Prostate gland (tissue), 2 donors: Measurements from ENCODE around the gene ELAVL1.
A peak's percentile ranks its signal among the peaks of the same experiment; 100 is the strongest.

Source experiments
- POLR2A ChIP-seq: fragments of 450-650 bp; IDR thresholded peaks from one replicate; pipeline ENCODE4 v1.6.1; 2016; ENCODE audit warnings: antibody characterized with exemption, mild to moderate bottlenecking
- POLR2AphosphoS5 ChIP-seq: sonication (generic); formaldehyde crosslinking; IDR thresholded peaks from one replicate; pipeline ENCODE4 v1.6.1; 2017; ENCODE audit warnings: antibody characterized with exemption
- TF ChIP-seq, protein P1 (sequence below), 4 experiments: fragments of 200-600 bp in 2 of 4; fragments of 450-650 bp in 2 of 4; sonication (generic) in 2 of 4; IDR thresholded peaks; 1 replicate in 3 of 4; 2 replicates in 1 of 4; pipeline ENCODE4 v1.5.1; 2016 to 2019; ENCODE audit warnings: antibody characterized with exemption in 4 of 4, mild to moderate bottlenecking in 2 of 4, moderate library complexity in 2 of 4

DNA sequence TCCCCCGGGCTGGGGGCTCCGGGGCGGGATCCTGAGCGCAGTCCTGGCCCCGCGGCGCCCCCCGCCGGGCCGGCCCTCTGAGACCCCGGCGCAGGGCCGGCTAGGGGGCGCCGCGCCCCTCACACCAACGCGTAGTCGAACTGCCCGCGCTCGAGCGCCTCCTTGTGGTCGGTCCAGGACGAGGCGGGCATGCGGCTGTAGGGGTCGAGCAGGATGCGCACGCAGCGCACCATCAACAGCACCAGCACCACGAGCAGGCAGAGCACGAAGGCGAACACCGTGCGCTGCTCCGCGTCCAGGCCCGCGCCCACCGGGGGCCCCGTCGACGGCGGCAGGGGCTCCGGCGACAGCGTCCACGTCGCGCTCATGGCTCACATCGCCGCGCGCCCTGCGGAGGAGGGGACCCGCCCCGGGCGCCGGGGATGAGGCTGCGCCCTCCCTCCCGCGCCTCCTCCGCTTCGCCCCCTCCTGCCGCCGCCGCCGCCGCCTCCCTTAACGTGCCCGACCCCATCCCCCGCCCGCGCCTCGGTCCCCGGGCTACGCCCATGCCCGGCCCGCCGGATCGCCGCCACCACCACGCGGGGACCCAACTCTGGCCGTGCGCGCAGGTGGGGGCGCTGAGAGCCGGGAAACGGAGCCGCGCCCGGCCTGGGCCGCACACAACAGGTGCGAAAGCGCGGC is 80.1 kb downstream of the ELAVL1 start:
- TF ChIP-seq, protein P1, sequence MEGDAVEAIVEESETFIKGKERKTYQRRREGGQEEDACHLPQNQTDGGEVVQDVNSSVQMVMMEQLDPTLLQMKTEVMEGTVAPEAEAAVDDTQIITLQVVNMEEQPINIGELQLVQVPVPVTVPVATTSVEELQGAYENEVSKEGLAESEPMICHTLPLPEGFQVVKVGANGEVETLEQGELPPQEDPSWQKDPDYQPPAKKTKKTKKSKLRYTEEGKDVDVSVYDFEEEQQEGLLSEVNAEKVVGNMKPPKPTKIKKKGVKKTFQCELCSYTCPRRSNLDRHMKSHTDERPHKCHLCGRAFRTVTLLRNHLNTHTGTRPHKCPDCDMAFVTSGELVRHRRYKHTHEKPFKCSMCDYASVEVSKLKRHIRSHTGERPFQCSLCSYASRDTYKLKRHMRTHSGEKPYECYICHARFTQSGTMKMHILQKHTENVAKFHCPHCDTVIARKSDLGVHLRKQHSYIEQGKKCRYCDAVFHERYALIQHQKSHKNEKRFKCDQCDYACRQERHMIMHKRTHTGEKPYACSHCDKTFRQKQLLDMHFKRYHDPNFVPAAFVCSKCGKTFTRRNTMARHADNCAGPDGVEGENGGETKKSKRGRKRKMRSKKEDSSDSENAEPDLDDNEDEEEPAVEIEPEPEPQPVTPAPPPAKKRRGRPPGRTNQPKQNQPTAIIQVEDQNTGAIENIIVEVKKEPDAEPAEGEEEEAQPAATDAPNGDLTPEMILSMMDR (IDR thresholded peaks at IDR 0.05) = peak; percentile 59 to 81 (median 75)
- TF ChIP-seq POLR2AphosphoS5 (no peak), POLR2A (no peak)
